Muscle of leg (tissue), 16 donors: ENCODE results near the gene CDC26. TPM values are rescaled to one million over a fixed set of nuclear protein-coding genes. Genes with fewer than 3 reads are reported as not detected.
A peak's percentile ranks its signal among the peaks of the same experiment; 100 is the strongest.

Source experiments
- DNase-seq: peaks from one replicate; pipeline ENCODE4 v3.0.0; 2013
- H3K27ac ChIP-seq: one replicate; pipeline ENCODE4 v1.5.1; 2013; ENCODE audit warnings: mild to moderate bottlenecking, low read length, control low read depth
- H3K27me3 ChIP-seq: one replicate; pipeline ENCODE4 v1.6.1; 2013; ENCODE audit warnings: low read length; ENCODE audit not compliant: control insufficient read depth, insufficient read depth
- H3K36me3 ChIP-seq: one replicate; pipeline ENCODE4 v1.6.1; 2013; ENCODE audit warnings: low read length; ENCODE audit not compliant: control insufficient read depth, insufficient read depth
- H3K4me1 ChIP-seq: one replicate; pipeline ENCODE4 v1.6.1; 2013; ENCODE audit warnings: low read length; ENCODE audit not compliant: control insufficient read depth, insufficient read depth
- H3K4me3 ChIP-seq: one replicate; pipeline ENCODE4 v1.5.1; 2013; ENCODE audit warnings: low read length, control low read depth
- H3K9me3 ChIP-seq: replicated peaks from 2 replicates; pipeline ENCODE4 v1.6.1; 2013; ENCODE audit warnings: low read depth, low read length; ENCODE audit not compliant: control insufficient read depth
- WGBS: methylation state at CpG from one replicate; pipeline ENCODE4 v1.1.5; 2013; ENCODE audit warnings: missing lambda C conversion rate; ENCODE audit not compliant: insufficient coverage; 5-methylcytosine and 5-hydroxymethylcytosine counted together
- long read RNA-seq, 11 donors: transcript quantifications; one replicate each; lab custom pipeline, GENCODE V29; 2026
- polyA plus RNA-seq, 8 donors: library from polyadenylated mRNA; unstranded; fragments of 120-200 nt; gene quantifications; one replicate each; pipeline versions ENCODE4 v1.2.1 to v1.2.3, GENCODE V29; 2013; ENCODE audit warnings: inconsistent platforms in 1 of 8, low replicate concordance in 1 of 8; ENCODE audit not compliant: insufficient read length in 8 of 8, insufficient read depth in 1 of 8
- total RNA-seq: library from RNA; stranded (reverse); fragments of 120-200 nt; gene quantifications from one replicate; pipeline ENCODE4 v1.2.4, GENCODE V29; 2013

The CDC26 gene
- total RNA-seq: 33.2 TPM
- 10 to 100 TPM; 19.7 to 27.8 (median 24.7) TPM for polyA plus RNA-seq
- long read RNA-seq, donor 1, transcript CDC26-201 (4 exons, 872 nt): major isoform, 19 of 19 reads
- long read RNA-seq, donor 1, partial matches to known transcripts: 0 of 19 reads
- long read RNA-seq, donor 1, other reads (novel, unspliced or antisense): 0 of 19 reads
- long read RNA-seq, donor 2, partial matches to known transcripts: 0 of 2 reads
- long read RNA-seq, donor 2, other reads (novel, unspliced or antisense): 0 of 2 reads
- long read RNA-seq, donor 3, transcript CDC26-201 (4 exons, 872 nt): major isoform, 11 of 11 reads
- long read RNA-seq, donor 3, partial matches to known transcripts: 0 of 11 reads
- long read RNA-seq, donor 3, other reads (novel, unspliced or antisense): 0 of 11 reads
- long read RNA-seq, donor 4, transcript CDC26-201 (4 exons, 872 nt): major isoform, 17 of 17 reads
- long read RNA-seq, donor 4, partial matches to known transcripts: 0 of 17 reads
- long read RNA-seq, donor 4, other reads (novel, unspliced or antisense): 0 of 17 reads
- long read RNA-seq, donor 5, transcript CDC26-201 (4 exons, 872 nt): major isoform, 60 of 66 reads
- long read RNA-seq, donor 5, partial matches to known transcripts: 0 of 66 reads
- long read RNA-seq, donor 5, other reads (novel, unspliced or antisense): 6 of 66 reads
- long read RNA-seq, donor 6, transcript CDC26-201 (4 exons, 872 nt): major isoform, 36 of 36 reads
- long read RNA-seq, donor 6, partial matches to known transcripts: 0 of 36 reads
- long read RNA-seq, donor 6, other reads (novel, unspliced or antisense): 0 of 36 reads
- long read RNA-seq, donor 7, transcript CDC26-201 (4 exons, 872 nt): major isoform, 32 of 56 reads
- long read RNA-seq, donor 7, partial matches to known transcripts: 15 of 56 reads
- long read RNA-seq, donor 7, other reads (novel, unspliced or antisense): 9 of 56 reads
- long read RNA-seq, donor 8, transcript CDC26-201 (4 exons, 872 nt): major isoform, 25 of 25 reads
- long read RNA-seq, donor 8, partial matches to known transcripts: 0 of 25 reads
- long read RNA-seq, donor 8, other reads (novel, unspliced or antisense): 0 of 25 reads
- long read RNA-seq, donor 9, transcript CDC26-201 (4 exons, 872 nt): major isoform, 20 of 20 reads
- long read RNA-seq, donor 9, partial matches to known transcripts: 0 of 20 reads
- long read RNA-seq, donor 9, other reads (novel, unspliced or antisense): 0 of 20 reads
- long read RNA-seq, donor 10, transcript CDC26-201 (4 exons, 872 nt): major isoform, 43 of 43 reads
- long read RNA-seq, donor 10, partial matches to known transcripts: 0 of 43 reads
- long read RNA-seq, donor 10, other reads (novel, unspliced or antisense): 0 of 43 reads
- long read RNA-seq, donor 11, transcript CDC26-201 (4 exons, 872 nt): major isoform, 26 of 26 reads
- long read RNA-seq, donor 11, partial matches to known transcripts: 0 of 26 reads
- long read RNA-seq, donor 11, other reads (novel, unspliced or antisense): 0 of 26 reads

DNA sequence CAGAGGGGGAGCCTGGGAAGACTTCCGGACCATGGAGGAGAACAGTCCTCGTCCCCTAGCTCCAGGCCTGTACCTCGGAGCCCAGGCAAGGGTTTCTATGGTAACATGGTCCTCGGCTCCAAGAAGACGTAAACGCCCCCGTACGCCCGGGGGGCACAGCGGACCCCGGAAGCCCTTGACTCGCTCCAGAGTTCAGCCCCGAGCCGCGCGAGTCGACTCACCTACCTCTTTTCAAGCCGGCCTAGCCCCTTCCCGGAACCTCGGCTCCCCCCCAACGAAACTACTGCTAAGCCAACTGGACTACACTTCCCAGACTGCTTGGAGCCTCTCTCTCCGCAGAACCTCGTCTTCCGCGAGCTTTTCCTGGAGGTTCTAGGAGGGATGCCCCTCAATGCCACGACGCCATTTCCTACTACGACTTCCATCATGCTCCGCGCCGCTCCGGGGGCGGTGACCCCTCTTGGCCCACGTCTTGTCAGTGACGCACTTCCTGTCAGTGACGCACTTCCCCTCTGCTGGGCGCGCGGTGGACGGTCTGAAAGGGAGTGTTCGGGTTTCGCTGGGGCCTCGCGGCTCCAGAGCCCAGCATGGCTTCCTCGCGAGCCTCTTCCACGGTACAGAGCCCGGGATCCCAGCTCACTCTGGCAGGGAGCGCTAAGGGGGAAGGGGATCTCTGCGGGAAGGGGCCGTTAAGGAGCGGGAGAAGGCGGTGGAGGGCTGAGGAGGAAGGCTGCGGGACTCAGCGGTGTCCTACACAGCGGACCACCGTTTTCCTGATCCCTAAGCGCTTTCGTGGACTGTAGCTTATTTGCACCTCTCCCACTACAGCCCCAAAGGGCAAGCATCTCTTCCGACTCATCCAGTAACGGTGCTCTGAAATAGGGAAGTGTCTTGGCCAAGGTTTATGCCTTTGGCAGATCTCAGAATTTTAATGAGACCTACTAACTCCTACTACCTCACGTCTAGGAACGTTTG lies at the start of gene CDC26, which contains the start of gene PRPF4:
CDC26 (minus strand) TSS at position 416 of the 975 bp plus-strand sequence. CDS start 3,065 bp downstream, outside the sequence.
PRPF4 (plus strand) TSS at position 502 of the 975 bp plus-strand sequence; CDS start at position 588, 86 bp downstream.
- Histone ChIP-seq H3K27me3 (no peaks in the 10 kb centered on the region), H3K4me3 (peak within 1 kb of the TSS; percentile 95), H3K36me3 (peaks cover 38% of the 10 kb centered on the region), H3K27ac (peak within 1 kb of the TSS; percentile 96), H3K4me1 (peaks cover 7% of the 10 kb centered on the region), H3K9me3 (no peaks in the 10 kb centered on the region)
- under 1% methylated on average over 49 of the region's 63 CpGs for WGBS
- peak; percentile 99 for DNase-seq

GRCh38 chr9:113322671-113323070 lies 47.3 kb upstream of the CDC26 start:
- Histone ChIP-seq H3K4me1 (no peaks in the 10 kb centered on the region), H3K9me3 (no peaks in the 10 kb centered on the region), H3K36me3 (no peaks in the 10 kb centered on the region), H3K27me3 (no peaks in the 10 kb centered on the region), H3K27ac (no peak overlapping the region), H3K4me3 (no peak overlapping the region)
- WGBS: 90% methylated on average over 3 of the region's 6 CpGs
- DNase-seq: no peak

GRCh38 chr9:113320051-113320450 lies 44.7 kb upstream of the CDC26 start:
- H3K4me3 ChIP-seq: no peak overlapping the region
- H3K9me3 ChIP-seq: no peaks in the 10 kb centered on the region
- H3K27ac ChIP-seq: no peak overlapping the region
- H3K4me1 ChIP-seq: no peaks in the 10 kb centered on the region
- H3K36me3 ChIP-seq: no peaks in the 10 kb centered on the region
- no peaks in the 10 kb centered on the region for H3K27me3 ChIP-seq
- WGBS: 71% methylated on average over 3 of the region's 3 CpGs
- no peak for DNase-seq

- Histone ChIP-seq H3K9me3 (no peaks in the 10 kb centered on the region), H3K27ac (no peak overlapping the region), H3K27me3 (no peaks in the 10 kb centered on the region), H3K4me3 (no peak overlapping the region), H3K36me3 (no peaks in the 10 kb centered on the region), H3K4me1 (no peaks in the 10 kb centered on the region)
- WGBS: no CpG with 5 or more reads among the region's 2 CpGs
- DNase-seq: no peak
These were observed 43.7 kb upstream of the CDC26 start for GRCh38 chr9:113319054-113319453.

DNA sequence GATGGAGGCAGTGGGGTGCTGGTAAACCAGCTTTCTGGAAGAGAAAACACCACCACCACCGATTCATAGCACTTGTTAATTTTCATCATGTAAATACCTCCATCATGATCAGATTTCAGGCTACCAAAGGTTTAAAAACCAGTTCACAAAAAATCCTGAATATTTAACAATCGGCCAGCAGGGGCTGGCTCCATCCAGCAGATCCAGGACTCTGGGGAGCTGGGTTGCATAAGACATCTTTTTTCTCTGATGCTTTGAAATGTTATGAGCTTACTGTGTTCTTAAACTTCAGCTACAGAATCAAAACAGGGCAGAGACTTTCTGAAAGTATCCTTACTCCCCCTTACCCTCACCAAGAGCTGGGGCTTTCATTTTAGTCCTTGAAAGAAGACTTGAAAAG lies 42.4 kb upstream of the CDC26 start:
- Histone ChIP-seq H3K27ac (no peak overlapping the region), H3K36me3 (no peaks in the 10 kb centered on the region), H3K4me3 (no peak overlapping the region), H3K4me1 (peaks cover 3% of the 10 kb centered on the region), H3K9me3 (no peaks in the 10 kb centered on the region), H3K27me3 (no peaks in the 10 kb centered on the region)
- peak; percentile 36 for DNase-seq
- WGBS: no CpG with 5 or more reads among the region's 2 CpGs

DNA sequence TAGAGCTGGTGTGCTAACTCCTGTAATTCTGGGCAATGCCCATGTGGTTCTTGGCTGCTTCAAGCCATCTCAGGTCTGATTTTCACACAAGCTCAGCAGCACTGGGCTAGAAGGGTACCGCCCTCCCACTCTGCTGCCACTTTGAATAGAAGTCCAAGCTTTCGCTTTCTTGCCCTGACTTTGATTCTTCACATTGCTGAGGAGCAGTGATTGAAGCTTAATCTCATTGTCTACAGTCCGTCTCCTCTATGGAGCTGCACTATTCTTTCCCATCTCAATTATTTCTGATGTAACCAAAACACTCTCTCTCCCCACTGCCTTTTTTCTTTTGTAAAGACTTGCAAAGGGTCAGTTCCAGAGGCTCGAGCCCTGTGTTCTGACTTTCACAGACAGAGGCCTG lies 40.7 kb upstream of the CDC26 start:
- H3K9me3 ChIP-seq: no peaks in the 10 kb centered on the region
- H3K27ac ChIP-seq: no peak overlapping the region
- no peaks in the 10 kb centered on the region for H3K36me3 ChIP-seq
- no peak for DNase-seq
- H3K4me3 ChIP-seq: no peak overlapping the region
- peaks cover 9% of the 10 kb centered on the region for H3K4me1 ChIP-seq
- no peaks in the 10 kb centered on the region for H3K27me3 ChIP-seq
- WGBS: 81% methylated on average over 4 of the region's 4 CpGs

- Histone ChIP-seq H3K4me1 (peaks cover 9% of the 10 kb centered on the region), H3K27me3 (no peaks in the 10 kb centered on the region), H3K27ac (no peak overlapping the region), H3K4me3 (no peak overlapping the region), H3K36me3 (no peaks in the 10 kb centered on the region), H3K9me3 (no peaks in the 10 kb centered on the region)
- no peak for DNase-seq
These were observed 39.9 kb upstream of the CDC26 start for GRCh38 chr9:113315231-113315630.

- Histone ChIP-seq H3K4me3 (no peak overlapping the region), H3K36me3 (no peaks in the 10 kb centered on the region), H3K9me3 (no peaks in the 10 kb centered on the region), H3K4me1 (peaks cover 9% of the 10 kb centered on the region), H3K27me3 (no peaks in the 10 kb centered on the region), H3K27ac (peak overlapping the region; percentile 57)
- peak; percentile 56 for DNase-seq
- 31% methylated on average over 2 of the region's 5 CpGs for WGBS
These were observed 37.9 kb upstream of the CDC26 start for GRCh38 chr9:113313261-113313660.
